Measurements from ENCODE around the gene ERLIN1. TPM values are rescaled to one million over a fixed set of nuclear protein-coding genes. Genes with fewer than 3 reads are reported as not detected.
A peak's percentile ranks its signal among the peaks of the same experiment; 100 is the strongest.

ERLIN1 gene
- total RNA-seq (2021): 33.0 and 33.5 TPM in 2 replicates
- long read RNA-seq, full-length matches to known transcripts: 135 of 294 reads
- long read RNA-seq, partial matches to known transcripts: 9 of 294 reads
- long read RNA-seq, other reads (novel, unspliced or antisense): 150 of 294 reads

GRCh38 chr10:100185364-100186252 is at the start of gene ERLIN1:
ERLIN1 (minus strand) TSS chr10:100186029; CDS start chr10:100185626, 403 bp downstream.
- no peak within 1 kb of the TSS for H2BK120ac ChIP-seq (ENCODE audit: low read depth, low read length, poor library complexity, severe bottlenecking)
- no peaks in the 10 kb centered on the region for H3K9me3 ChIP-seq (ENCODE audit: control insufficient read depth, low read depth, low read length)
- H4K91ac ChIP-seq (ENCODE audit: insufficient read length, low read depth, low read length): no peak within 1 kb of the TSS
- Mint-ChIP-seq H3K27me3 (ENCODE audit: low read depth) (no peaks in the 10 kb centered on the region), H3K4me3 (peak within 1 kb of the TSS; percentile 96 to 97), H3K4me1 (peaks cover 16 to 25% of the 10 kb centered on the region in 2 experiments), H3K36me3 (ENCODE audit: insufficient read depth in 1 of 3, low read depth in 3 of 3) (peaks cover 7 to 47% (median 39%) of the 10 kb centered on the region in 3 experiments), H3K9me3 (0 out of 5 replicates have a peak, but pooled peaks cover 0 to 3% of the 10 kb centered on the region in 2 experiments), H3K27ac (peak within 1 kb of the TSS; percentile 89 to 99 (median 93))
- H3K79me1 ChIP-seq (ENCODE audit: insufficient read depth, low read depth, low read length, poor library complexity, severe bottlenecking): no peaks in the 10 kb centered on the region
- H4K20me1 ChIP-seq (ENCODE audit: control insufficient read depth, insufficient read depth, insufficient read length): no peaks in the 10 kb centered on the region
- no peak within 1 kb of the TSS for H4K8ac ChIP-seq (replicated peaks; ENCODE audit: insufficient read length, low read depth, low read length)
- H3K56ac ChIP-seq (ENCODE audit: insufficient read length, low read depth, low read length): no peak within 1 kb of the TSS
- peak; percentile 93 for DNase-seq
- no peak within 1 kb of the TSS for H3K4ac ChIP-seq (ENCODE audit: low read depth, low read length)
- no peaks in the 10 kb centered on the region for H3K79me2 ChIP-seq (ENCODE audit: insufficient read depth, low read length)
- H4K5ac ChIP-seq (ENCODE audit: insufficient read length, low read depth, low read length): no peak within 1 kb of the TSS
- no peak within 1 kb of the TSS for H3K27ac ChIP-seq (ENCODE audit: insufficient read length, low read depth, low read length)
- H3K9ac ChIP-seq (ENCODE audit: extremely low read depth, insufficient read length, low read length): peak within 1 kb of the TSS; percentile 80
- H3K23me2 ChIP-seq (ENCODE audit: insufficient read length, low read depth, low read length, poor library complexity, severe bottlenecking): peaks cover 12% of the 10 kb centered on the region
- no peak within 1 kb of the TSS for H2AFZ ChIP-seq (ENCODE audit: low read length)
- no peak within 1 kb of the TSS for H2AK5ac ChIP-seq (ENCODE audit: insufficient read length, low read length)
- no CpG with 5 or more reads among the region's 65 CpGs for WGBS (ENCODE audit: extremely low coverage, insufficient read length, low lambda C conversion rate)
- H3K14ac ChIP-seq (ENCODE audit: insufficient read depth, low read length): peak within 1 kb of the TSS; percentile 84
- TF ChIP-seq CTCF (conservative IDR thresholded peaks at IDR 0.05): no peak
- H3K4me1 ChIP-seq (ENCODE audit: insufficient read depth, low read length): no peaks in the 10 kb centered on the region
- no peak within 1 kb of the TSS for H2BK20ac ChIP-seq (ENCODE audit: low read depth, low read length, poor library complexity, severe bottlenecking)
- H3K18ac ChIP-seq (ENCODE audit: insufficient read length, low read depth, low read length): peak within 1 kb of the TSS; percentile 69
- H2BK15ac ChIP-seq (ENCODE audit: low read depth, low read length): no peak within 1 kb of the TSS
- no peaks in the 10 kb centered on the region for H3K27me3 ChIP-seq (ENCODE audit: insufficient read depth, low read length)
- H2BK12ac ChIP-seq (ENCODE audit: insufficient read length, low read depth, low read length): no peak within 1 kb of the TSS
- H2BK5ac ChIP-seq (ENCODE audit: insufficient read length, low read length): no peak within 1 kb of the TSS
- H3K23ac ChIP-seq (ENCODE audit: insufficient read length, low read depth, low read length): no peak within 1 kb of the TSS
- peak within 1 kb of the TSS; percentile 77 for H3K4me2 ChIP-seq (ENCODE audit: insufficient read depth, insufficient read length, low read length)
- H3T11ph ChIP-seq (ENCODE audit: low read length): no peak within 1 kb of the TSS
